Measurements from ENCODE around the gene TRMT112.

The TRMT112 gene

DNA sequence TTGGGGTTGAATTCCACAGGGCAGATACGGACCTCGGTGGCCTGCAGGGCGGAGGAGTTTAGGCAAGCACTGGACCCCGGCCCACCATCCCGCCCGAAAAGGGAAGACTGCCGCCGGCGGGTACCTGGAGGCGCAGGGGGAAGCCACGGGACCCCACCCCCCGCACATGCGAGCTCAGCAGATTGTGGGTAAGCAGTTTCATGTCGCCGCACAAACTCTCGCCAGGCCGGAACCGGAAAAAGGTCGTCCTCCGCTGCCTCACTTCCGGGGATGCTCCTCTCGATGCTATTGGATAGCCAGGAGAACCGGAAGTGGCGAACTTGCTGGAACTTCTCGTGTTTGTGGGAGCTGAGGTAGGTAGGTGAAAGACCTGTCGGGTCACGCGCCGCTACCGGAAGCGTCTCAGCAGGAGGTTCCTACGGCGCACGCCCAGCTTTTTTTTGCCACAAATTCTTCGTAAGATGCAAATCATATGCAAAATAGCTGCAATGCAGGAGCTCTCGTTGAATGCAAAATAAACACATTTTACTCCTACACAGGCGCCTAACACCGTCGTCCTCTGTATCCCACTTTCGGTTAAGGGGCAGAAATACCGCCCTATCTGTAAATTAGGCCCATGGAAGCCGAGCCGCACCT lies at the start of gene TRMT112:
Gene TRMT112, minus strand, starts transcription at position 235 of the 636 bp plus-strand sequence. Its CDS starts 33 bp downstream, at position 202.
- DNase-seq, result peak; percentile 99

DNA sequence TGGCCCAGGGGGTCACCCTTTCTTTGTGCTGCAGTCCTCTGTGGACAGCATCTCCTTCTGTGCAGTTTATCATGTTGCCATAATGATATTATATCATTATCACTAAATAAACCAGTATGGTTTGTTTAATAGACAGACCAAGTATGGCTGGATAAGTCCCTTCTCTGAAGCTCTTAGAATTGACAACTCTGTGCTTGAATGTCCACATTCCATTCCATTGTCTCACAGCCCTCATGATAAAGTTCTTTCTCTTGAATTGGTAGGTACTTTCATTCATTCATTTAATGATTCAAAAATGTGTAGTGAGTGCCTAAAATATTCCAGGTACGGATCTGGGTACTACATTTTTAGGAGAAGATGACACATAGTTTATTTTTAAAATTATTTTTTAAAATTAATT lies 49.4 kb upstream of the TRMT112 start:
- no peak for DNase-seq

DNA sequence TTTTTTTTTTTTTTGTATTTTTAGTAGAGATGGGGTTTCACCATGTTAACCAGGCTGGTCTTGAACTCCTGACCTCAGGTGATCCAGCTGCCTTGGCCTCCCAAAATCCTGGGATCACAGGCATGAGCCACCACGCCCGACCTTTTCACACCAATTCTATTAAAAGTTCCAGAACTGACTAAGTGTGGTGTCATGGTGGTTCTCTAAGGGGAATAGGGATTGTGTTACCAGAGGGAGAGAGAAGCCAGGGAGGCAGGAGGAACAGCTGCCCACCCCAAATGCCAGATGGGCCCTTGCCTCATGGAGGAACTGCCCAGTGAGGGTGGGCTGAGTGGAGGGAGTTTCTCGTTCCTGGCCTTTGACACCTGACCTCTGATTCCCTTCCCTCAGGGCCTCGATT lies 47.6 kb upstream of the TRMT112 start:
- DNase-seq, result no peak

DNA sequence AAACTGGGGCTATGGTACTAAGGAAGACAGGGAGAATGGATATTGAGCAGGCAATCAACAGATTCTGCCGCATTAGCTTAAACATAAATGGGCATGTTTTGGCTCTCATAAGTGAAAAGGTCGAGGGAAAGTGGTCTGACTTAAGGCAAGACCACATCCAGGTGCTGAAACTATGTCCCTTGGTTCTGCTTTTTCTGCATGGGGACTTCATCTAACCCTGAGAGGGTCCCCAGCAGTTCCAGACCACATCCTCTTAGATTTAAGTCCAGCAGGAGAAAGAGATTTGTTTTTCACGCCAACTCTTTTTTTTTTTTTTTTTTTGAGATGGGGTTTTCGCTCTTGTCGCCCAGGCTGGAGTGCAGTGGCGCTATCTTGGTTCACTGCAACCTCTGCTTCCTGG lies 47.1 kb upstream of the TRMT112 start:
- DNase-seq, result no peak

DNA sequence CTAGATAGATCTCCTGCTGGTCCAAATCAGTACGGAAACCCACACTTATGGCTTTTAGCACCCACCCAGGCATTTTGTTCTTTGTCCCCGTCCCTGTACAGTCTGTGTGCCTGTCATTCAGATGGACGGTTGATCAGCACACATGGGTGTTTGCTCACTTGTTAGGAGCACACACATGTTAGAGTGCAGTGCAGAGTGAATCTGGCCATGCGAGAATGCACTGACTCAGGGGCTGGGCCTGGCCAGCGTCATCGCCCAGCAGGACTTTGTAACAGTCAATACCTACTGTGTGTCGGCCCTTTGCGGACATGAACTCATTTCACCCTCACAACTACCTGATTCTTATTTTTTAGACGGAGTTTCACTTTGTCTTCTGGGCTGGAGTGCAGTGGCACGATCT lies 45.0 kb upstream of the TRMT112 start:
- DNase-seq, result no peak

DNA sequence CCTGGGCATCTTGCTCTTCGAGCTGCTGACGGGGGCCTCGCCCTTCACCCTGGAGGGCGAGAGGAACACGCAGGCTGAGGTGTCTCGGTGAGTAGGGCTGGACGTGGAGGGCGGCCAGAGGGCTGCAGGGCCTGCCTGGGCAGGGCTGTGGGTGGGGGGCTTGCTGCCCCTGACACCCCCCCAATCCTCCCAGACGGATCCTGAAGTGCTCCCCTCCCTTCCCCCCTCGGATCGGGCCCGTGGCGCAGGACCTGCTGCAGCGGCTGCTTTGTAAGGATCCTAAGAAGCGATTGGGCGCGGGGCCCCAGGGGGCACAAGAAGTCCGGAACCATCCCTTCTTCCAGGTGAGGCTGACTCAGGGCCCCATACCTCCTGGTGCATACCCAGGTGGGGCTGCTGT lies 44.3 kb upstream of the TRMT112 start:
- no peak for DNase-seq

DNA sequence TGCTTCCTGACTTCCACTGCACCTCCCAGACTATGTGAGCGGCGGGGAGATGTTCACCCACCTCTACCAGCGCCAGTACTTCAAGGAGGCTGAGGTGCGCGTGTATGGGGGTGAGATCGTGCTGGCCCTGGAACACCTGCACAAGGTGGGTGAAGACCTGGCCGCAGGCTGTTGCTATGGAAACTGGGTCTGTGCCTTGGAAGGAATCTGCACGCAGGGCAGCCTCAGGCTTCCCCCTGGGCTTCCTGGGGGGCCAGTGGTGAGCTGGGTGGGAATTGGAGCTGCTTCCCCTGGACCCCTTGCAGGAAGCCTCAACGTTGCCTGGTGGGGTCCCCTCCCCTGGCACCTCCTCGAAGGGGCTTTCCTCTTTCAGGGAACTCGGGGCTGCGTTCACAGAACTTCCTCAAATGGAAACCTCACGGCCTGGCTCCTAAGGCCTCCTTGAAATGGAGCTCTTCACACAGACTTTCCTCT lies 43.1 kb upstream of the TRMT112 start:
- DNase-seq, result no peak

DNA sequence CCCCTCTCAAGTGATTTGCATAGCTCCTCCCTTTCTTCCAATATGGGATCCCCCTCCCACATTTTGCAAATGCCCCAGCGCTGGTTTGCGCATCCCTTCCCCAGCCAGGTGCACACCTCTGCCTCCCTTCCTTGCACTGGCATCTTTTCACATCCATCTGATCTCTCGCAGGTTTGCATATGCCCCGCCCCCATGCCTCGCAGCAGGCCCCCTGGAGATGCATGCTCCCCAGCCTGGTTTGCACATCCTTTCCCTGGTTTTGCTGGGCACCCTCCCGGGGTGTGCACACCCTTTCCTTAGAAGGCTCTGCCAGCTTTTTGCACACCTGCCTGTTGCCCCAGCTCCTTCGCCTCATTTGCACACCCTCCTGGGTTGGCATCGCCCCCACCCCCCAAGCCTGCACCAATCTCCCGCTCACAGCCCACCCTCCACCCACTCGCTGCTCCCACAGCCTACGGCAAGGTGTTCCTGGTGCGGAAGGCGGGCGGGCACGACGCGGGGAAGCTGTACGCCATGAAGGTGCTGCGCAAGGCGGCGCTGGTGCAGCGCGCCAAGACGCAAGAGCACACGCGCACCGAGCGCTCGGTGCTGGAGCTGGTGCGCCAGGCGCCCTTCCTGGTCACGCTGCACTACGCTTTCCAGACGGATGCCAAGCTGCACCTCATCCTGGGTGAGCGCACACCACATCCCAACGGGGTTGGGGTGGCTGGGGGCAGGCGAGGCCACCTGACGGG lies 42.5 kb upstream of the TRMT112 start:
- DNase-seq, result no peak

DNA sequence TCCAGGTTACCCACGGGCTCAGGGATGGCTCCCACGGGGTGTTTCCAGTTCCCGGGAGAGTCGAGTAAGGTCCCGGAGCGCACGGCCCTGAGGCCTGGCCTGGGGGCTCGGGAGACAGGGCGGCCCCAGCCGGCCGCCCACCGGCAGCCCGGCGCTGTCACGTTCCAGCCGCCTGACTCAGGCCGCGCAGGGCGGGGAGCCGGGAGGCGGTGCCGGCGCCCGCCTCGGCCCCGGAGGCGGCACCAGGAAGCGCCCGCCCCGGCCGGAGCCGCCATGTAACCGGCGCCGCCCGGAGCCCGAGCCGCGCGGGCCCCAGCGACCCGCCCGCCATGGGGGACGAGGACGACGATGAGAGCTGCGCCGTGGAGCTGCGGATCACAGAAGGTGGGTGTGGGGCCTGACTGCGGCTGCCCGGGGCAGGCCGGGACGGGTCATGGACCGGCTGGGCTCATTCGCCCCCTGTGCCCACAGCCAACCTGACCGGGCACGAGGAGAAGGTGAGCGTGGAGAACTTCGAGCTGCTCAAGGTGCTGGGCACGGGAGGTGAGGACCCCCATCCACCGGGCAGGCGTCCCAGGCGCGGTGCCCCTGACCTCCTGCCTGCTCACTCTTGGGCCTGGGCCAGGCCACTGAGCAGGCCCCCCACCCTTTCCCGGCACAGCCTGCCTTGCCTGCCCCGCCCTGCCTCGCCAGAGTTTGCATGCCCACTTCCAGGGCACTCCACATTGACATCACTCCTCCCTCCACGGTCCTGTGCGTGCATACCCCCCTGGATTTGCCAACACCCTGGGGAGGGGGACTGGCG lies 41.8 kb upstream of the TRMT112 start, which contains the start of gene RPS6KA4:
Gene RPS6KA4, plus strand, starts transcription at position 256 of the 805 bp plus-strand sequence. Its CDS starts 74 bp downstream, at position 330.
- peak; percentile 45 for DNase-seq

DNA sequence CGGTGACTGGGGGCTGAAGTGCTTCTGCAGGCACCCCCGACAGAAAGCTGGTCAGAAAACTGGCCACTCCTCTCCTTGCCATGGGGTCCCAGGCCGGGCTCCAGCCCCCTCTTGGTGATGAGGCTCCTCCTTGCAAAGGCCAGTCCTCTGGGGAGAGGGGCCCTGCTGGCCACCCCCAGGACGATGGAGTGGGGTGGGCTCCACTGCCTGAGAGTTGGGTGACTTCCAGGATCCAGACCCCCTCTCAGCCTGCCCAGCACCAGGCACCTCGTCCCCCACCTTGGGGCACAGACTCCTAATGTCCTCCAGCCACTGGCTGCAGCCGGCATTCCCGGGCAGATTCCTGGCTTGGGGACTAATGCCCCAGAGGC lies 41.2 kb upstream of the TRMT112 start:
- no peak for DNase-seq

DNA sequence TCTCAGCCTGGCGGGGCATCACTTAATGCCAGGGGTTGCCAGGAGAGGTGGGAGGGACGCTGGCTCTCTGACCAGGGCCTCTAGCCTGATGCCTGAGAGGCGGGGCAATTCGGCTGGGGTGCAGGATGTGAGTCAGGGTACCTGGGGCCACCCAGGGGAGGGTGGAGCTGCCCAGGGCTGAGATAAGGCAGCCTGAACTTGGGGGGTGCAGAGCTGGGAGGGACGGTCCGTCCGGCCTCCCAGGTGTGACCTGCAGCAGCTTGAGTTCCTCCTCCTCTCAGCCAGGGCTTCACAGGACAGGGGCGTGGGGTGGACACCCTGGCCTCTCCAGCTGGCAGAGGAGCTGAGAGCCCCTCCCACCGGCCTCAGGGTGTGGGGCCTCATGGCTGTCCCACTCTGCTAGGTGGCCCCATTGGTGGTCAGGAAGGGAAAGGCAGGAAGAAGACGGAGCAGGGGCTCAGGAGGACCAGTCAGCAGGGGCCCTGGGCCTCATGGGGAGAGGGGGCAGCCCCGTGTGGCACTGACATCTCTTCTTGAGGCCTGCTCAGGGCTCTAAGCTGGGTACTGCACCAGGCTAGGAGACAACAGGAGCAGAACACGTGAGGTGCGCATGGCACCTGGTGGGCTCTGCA lies 40.7 kb upstream of the TRMT112 start:
- peak; percentile 31 for DNase-seq

DNA sequence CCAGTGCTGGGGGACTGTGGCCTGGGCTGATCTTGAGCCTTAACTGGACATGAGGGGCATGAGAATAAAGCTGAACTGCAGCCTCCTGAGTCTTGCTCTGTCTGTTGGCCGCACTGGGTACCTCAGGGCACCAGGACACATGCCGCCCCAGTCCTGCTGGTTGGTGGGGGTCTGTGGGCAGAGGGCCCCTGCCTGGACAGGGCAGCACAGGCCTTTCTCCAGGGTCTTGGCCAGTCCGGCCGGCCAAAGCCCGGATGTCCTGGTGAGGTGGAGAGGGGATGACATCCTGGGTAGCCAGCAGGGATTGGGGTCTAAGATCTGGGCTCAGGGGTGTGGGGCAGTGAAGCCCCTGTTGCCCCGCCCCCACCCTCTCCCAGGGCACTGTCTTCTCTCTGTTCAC lies 40.1 kb upstream of the TRMT112 start:
- DNase-seq, result no peak

DNA sequence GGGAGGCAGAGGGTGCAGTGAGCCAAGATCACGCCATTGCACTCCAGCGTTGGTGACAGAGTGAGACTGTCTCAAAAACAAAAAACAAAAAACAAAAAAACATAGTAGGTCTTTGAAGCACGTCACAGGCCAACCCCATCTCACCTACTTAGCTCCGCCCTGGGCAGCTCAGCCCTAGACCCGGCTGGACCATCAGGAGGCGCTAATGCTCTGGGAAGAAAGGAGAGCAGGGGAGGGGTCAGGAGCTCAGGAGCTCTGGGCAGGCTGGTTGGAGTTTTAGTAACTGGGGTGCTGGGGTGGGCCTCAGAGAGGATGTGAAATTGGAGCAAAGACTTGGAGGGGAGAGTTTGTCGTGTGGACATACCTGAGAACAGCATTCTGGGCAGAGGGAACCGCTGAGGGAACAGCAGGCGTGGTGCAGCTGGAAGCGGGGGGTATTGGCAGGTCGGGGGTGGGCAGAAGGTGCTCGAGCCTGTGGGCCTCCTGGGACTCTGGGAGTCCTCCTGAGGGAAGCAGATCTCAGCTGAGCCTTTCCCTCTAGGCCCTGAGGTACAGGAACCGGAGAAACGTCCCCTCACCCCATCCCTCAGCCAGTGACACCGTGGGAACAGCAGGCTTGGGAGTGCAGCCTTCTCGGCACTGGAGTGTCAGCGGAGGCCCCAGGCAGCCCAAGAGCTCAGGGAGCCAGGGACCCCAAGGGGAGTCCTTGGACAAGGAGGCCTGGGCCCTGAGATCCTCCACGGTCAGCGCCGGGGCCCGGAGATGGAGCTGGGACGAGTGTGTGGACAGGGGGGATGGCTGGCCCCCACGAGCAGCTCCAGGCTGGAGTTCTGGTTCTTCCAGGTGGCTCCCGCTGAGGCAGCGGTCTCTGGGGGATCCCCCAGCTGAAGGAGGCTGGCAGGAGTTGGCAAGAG lies 39.4 kb upstream of the TRMT112 start:
- peak; percentile 37 for DNase-seq

DNA sequence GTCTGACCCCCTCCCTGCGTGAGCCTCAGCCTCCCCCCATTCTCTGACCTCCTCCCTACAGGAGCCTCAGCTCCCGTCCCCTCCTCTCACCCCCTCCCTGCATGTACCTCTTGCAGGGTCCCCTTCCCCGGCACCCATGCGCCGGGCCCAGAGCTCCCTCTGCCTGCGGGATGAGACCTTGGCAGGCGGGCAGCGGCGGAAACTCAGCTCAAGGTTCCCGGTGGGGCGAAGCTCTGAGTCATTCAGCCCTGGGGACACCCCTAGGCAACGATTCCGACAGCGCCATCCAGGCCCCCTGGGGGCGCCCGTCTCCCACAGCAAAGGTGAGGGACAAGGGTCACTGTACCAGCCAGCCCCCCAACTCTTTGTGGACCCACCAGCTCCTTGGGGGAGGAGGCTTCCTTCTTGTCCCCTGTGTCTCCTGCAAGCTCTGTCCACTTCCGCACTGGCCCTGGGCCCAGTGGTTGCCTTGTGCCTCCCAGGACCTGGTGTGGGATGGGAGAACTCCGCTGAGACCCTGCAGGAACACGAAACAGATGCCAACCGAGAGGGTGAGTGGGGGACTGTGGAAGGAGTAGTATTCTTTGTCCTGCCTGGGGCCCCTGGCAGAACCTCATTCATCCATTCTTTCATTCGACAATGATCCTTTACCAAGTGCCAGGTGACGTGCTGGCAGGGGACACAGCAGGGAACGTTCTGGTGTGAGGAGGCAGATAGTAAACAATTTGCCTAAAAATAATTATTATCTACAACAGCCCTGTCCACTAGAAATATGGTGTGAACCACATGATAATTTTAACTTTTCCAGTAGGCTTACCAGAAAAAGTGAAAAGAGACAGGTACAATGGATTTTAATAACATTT lies 38.0 kb upstream of the TRMT112 start:
- DNase-seq, result peak; percentile 29

DNA sequence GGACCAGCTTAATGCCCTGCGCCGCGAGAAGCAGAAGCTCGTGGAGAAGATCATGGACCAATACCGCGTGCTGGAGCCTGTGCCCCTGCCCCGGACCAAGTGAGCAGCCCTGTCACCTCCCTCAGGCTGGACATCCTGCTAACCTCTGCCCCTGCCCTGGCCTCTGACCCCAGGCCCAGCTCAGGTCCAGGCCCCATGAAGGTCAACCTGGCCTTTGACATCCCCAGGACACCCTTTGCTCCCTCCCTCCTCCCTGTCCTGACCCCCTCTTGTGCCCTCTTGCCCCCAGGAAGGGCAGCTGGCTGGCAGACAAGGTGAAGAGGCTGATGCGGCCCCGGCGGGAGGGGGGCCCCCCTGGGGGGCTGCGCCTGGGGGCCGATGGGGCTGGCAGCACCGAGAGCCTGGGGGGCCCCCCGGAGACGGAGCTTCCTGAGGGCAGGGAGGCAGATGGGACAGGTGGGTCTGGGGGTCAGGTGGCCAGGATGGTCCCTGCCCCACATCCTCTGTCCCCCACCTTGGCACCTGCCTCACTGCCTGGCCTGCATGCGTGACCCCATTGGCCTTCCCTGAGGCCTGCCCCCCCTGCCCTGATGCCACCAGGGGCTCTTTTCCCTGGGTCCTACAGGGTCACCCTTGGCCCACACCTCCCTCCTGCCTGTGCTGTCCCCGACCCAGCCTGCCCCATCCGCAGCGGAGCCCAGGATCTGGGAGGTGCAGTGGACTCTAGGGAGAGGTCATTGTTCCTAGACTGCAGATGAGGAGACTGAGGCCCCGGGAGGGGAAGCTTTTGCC lies 36.6 kb upstream of the TRMT112 start:
- no peak for DNase-seq

DNA sequence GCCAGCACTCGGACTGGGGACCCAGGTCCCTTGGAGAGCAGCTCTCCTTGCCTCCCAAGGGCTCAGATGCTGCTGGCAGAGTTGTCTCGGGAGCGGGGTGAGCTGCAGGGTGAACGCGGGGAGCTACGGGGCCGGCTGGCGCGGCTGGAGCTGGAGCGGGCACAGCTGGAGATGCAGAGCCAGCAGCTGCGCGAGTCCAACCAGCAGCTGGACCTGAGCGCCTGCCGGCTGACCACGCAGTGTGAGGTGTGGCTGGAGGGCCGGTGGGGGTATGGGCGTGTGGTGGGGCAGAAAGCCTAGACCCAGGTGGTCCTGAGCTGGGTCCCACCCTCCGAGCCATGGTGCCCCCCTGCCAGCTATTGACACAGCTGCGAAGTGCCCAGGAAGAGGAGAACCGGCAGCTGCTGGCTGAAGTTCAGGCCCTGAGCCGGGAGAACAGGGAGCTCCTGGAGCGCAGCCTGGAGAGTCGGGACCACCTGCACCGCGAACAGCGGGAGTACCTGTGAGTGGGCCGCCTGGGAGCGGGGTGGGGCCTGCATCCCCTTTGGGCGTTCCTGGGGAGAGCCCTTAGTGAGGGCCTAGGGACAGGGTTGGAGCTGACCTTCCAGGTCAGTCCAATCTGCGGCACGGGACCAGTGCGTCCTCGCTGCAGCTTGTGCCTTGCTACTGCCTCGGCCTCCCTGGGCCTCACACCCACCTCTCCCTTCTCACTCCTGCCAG lies 35.8 kb upstream of the TRMT112 start:
- no peak for DNase-seq

DNA sequence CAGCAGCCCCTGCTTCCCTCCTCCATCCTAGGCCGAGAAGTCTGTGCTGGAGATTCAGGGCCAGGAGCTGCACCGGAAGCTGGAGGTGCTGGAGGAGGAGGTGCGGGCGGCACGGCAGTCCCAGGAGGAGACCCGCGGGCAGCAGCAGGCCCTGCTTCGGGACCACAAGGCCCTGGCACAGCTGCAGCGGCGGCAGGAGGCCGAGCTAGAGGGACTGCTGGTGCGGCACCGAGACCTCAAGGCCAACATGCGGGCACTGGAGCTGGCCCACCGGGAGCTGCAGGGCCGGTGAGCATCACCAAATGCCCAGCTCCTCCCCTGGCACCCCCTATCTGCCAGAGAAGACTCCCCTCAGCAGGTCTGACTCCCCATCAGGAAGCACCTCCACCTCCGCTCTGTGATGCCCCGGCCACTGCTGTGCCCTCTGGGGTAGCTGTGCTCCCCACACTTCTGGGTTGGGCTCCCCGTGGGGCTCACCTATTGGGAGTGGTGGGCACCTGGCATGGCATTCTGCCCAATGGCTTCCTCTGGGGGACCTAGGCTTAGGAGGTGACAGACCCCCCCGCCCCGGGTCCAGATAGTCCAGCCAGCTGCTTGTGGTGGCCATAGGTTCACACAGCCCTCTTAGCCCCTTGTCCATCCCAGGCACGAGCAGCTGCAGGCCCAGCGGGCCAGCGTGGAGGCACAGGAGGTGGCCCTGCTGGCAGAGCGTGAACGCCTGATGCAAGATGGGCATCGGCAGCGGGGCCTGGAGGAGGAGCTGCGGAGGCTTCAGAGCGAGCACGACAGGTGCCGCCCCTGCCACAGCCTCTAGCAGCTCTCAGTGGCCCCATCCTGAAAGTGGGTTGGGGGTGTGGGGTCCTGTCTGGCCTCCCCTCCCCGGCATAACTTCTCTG lies 35.0 kb upstream of the TRMT112 start:
- no peak for DNase-seq

DNA sequence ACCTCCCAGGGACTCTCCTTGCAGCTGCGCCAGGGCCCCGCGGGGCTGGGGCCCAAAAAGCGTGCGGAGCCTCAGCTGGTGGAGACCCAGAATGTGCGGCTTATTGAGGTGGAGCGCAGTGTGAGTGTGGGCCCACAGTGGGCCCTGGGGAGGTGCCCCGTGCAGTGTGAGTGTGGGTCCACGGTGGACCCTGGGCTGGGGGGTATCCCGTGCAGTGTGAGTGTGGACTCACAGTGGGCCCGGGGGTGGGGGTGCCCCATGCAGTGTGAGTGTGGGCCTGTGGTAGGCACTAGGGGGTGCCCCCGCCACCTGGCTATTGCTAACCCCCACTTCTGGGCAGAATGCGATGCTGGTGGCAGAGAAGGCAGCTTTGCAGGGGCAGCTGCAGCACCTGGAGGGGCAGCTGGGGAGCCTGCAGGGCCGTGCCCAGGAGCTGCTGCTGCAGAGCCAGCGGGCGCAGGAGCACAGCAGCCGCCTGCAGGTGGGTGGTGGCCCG lies 33.8 kb upstream of the TRMT112 start:
- no peak for DNase-seq

All from CD4-positive, alpha-beta T cell treated with Interleukin-21 for 1 hour (primary cell).